Duodenal mucosa (tissue), 2 donors: ENCODE measurements around the gene PHACTR1.

Experiments
- H3K27ac ChIP-seq: one replicate; pipeline ENCODE4 v1.7.0; 2013; ENCODE audit warnings: low read depth, low read length
- H3K27me3 ChIP-seq, 2 donors: one replicate each; pipeline ENCODE4 v1.7.0; 2013; ENCODE audit warnings: low read length in 2 of 2, control low read depth in 1 of 2; ENCODE audit not compliant: insufficient read depth in 2 of 2, control insufficient read depth in 1 of 2
- H3K36me3 ChIP-seq, 2 donors: one replicate each; pipeline ENCODE4 v1.7.0; 2013; ENCODE audit warnings: low read length in 2 of 2, control low read depth in 1 of 2; ENCODE audit not compliant: insufficient read depth in 2 of 2, control insufficient read depth in 1 of 2
- H3K4me1 ChIP-seq, 2 donors: one replicate each; pipeline ENCODE4 v1.7.0; 2013; ENCODE audit warnings: low read length in 2 of 2, control low read depth in 1 of 2; ENCODE audit not compliant: insufficient read depth in 2 of 2, control insufficient read depth in 1 of 2
- H3K4me3 ChIP-seq, 2 donors: one replicate each; pipeline ENCODE4 v1.7.0; 2013; ENCODE audit warnings: low read length in 2 of 2, low read depth in 1 of 2
- H3K9ac ChIP-seq, 2 donors: one replicate each; pipeline ENCODE4 v1.7.0; 2013; ENCODE audit warnings: low read length in 2 of 2, low read depth in 1 of 2
- H3K9me3 ChIP-seq, 2 donors: one replicate each; pipeline ENCODE4 v1.7.0; 2013; ENCODE audit warnings: low read length in 2 of 2, control low read depth in 1 of 2; ENCODE audit not compliant: control insufficient read depth in 1 of 2

PHACTR1 gene

GRCh38 chr6:13077117-13077516, 360.6 kb downstream of the PHACTR1 start:
- H3K9me3 ChIP-seq = no peaks in the 10 kb centered on the region
- H3K27ac ChIP-seq = no peak overlapping the region
- no peaks in the 10 kb centered on the region for H3K36me3 ChIP-seq
- H3K4me1 ChIP-seq = no peaks in the 10 kb centered on the region
- no peaks in the 10 kb centered on the region for H3K27me3 ChIP-seq
- H3K9ac ChIP-seq = no peak overlapping the region
- H3K4me3 ChIP-seq = no peak overlapping the region

DNA sequence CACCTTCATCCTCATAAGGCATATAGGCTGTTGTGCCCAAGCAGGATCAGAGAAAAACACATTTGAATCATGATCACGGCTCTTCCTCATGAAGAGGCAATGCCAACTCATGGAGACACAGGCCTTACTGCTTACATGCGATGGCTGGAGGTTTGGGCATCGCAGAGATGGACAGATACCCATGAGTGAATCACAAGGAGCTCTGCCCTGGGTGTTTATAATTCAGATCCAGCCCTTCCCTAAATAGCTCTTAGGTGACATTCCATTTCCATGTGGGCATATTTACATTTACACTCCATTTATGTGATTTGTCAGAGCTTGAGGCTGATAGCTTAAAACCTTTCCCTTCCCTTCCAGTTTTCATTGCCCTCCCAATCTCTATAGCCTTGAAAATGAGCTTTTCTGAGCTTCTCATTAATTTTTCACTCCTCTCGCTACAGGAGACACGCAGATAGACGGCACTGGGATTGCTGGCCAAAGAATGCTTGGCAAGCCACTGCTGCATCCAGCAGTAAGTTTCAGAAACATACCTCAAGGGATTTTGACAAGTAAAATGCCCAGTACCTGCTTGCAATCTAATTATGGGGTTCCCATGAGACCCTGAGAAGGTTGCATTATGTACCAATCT, 362.6 kb downstream of the PHACTR1 start:
- no peaks in the 10 kb centered on the region for H3K4me1 ChIP-seq
- no peaks in the 10 kb centered on the region for H3K9me3 ChIP-seq
- no peaks in the 10 kb centered on the region for H3K27me3 ChIP-seq
- no peaks in the 10 kb centered on the region for H3K36me3 ChIP-seq
- no peak overlapping the region for H3K4me3 ChIP-seq
- H3K27ac ChIP-seq = no peak overlapping the region
- no peak overlapping the region for H3K9ac ChIP-seq

- H3K4me3 ChIP-seq = no peak overlapping the region
- no peaks in the 10 kb centered on the region for H3K36me3 ChIP-seq
- H3K9ac ChIP-seq = no peak overlapping the region
- no peaks in the 10 kb centered on the region for H3K4me1 ChIP-seq
- no peaks in the 10 kb centered on the region for H3K27me3 ChIP-seq
- no peak overlapping the region for H3K27ac ChIP-seq
- no peaks in the 10 kb centered on the region for H3K9me3 ChIP-seq
Observed at GRCh38 chr6:13080462-13081188, 364.1 kb downstream of the PHACTR1 start.

DNA sequence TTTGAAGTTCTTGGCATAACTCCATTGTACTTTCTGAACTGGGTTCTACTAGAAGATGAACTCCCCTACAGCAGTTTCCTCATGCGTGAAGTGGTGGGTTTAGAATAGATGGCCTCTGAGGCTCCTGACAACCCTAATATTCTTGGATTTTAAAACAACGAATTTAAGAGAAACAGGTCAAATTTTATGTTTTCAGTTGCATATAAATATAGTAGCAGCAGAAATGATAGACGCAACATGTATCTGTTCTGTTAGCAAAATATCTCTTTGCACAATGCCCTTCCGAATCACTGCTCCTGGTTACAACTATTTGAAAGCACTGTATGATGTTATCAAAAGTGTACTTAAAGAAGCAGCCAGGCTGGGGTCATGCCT, 364.6 kb downstream of the PHACTR1 start:
- no peaks in the 10 kb centered on the region for H3K27me3 ChIP-seq
- no peak overlapping the region for H3K4me3 ChIP-seq
- H3K4me1 ChIP-seq = no peaks in the 10 kb centered on the region
- H3K27ac ChIP-seq = no peak overlapping the region
- no peaks in the 10 kb centered on the region for H3K36me3 ChIP-seq
- H3K9ac ChIP-seq = no peak overlapping the region
- H3K9me3 ChIP-seq = no peaks in the 10 kb centered on the region

DNA sequence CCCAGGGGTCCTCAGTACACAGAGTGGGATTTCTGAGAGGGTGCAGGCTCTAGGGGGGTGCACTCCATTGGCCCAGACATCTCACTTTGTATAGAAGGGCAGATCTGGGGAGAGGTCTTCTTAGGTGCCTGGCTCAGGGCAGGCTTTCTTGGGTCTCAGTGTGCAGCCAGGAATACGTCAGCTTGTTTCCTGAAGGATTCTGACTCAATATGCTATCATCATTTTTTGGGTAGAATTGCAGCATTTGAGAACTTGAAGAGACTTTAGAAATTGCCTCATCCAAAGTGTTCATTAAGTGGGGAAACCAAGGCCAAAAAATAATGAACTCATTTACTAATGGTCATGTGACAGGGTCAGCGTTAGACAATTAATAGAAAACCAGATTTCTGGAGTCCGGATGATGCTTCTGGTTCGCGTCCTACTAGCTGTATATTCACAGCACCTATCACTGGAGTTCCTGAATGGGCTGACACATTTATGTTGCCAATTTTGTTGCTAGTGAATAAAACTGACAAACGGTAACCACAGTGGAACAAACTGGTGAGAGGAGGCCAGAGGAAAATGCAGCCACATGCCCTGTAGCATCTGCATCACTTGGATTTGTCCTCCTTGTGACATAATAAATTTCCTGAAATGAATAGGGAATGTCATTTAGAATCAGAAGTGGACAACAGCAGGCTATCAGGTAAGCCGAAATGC, 372.9 kb downstream of the PHACTR1 start:
- Histone ChIP-seq H3K4me1 (no peaks in the 10 kb centered on the region), H3K9ac (no peak overlapping the region), H3K4me3 (no peak overlapping the region), H3K36me3 (no peaks in the 10 kb centered on the region), H3K27me3 (no peaks in the 10 kb centered on the region), H3K27ac (no peak overlapping the region), H3K9me3 (no peaks in the 10 kb centered on the region)

DNA sequence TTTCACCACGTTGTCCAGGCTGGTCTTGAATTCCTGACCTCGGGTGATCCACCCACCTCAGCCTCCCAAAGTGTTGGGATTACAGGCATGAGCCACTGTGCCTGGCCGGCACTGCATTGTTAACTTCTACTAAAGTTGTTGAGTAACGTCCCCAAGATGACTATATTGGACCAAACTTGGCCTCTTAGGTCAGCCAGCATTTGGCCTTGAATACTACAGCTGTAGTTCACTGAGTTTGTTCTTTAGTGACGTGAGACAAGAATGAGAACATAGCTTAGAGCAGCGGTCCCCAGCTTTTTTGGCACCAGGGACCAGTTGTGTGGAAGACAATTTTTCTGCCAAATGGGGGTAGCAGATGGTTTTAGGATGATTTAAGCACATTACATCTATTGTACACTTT, 374.6 kb downstream of the PHACTR1 start:
- Histone ChIP-seq H3K4me1 (no peaks in the 10 kb centered on the region), H3K4me3 (no peak overlapping the region), H3K9me3 (no peaks in the 10 kb centered on the region), H3K36me3 (no peaks in the 10 kb centered on the region), H3K9ac (no peak overlapping the region), H3K27ac (no peak overlapping the region), H3K27me3 (no peaks in the 10 kb centered on the region)

- Histone ChIP-seq H3K9me3 (no peaks in the 10 kb centered on the region), H3K9ac (no peak overlapping the region), H3K27ac (no peak overlapping the region), H3K4me1 (no peaks in the 10 kb centered on the region), H3K4me3 (no peak overlapping the region), H3K36me3 (peaks cover 0 to 2% of the 10 kb centered on the region in 2 donors), H3K27me3 (no peaks in the 10 kb centered on the region)
Observed at GRCh38 chr6:13094781-13095425, 378.3 kb downstream of the PHACTR1 start.

DNA sequence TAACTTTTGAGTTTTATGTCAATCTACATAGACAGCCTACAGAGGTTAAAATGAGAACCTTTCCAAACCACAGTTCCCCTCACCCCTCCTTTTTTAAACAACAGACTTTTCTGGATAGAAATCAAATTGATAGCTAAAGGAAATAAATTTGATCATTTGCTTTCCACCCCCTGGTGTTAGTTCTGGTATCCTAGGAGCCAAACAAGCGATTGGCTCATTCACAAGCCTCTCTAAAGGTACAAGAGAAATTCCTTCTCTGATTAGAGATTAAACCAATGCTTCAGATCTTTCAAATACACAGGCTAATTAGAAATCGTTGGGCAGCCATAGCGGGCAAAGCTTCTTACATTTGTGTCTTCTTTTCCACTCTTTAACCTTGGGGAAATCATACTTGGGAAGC, 379.5 kb downstream of the PHACTR1 start:
- H3K27ac ChIP-seq = no peak overlapping the region
- no peaks in the 10 kb centered on the region for H3K4me1 ChIP-seq
- peaks cover 0 to 1% of the 10 kb centered on the region in 2 donors for H3K27me3 ChIP-seq
- H3K9ac ChIP-seq = no peak overlapping the region
- peaks cover 0 to 2% of the 10 kb centered on the region in 2 donors for H3K36me3 ChIP-seq
- H3K9me3 ChIP-seq = no peaks in the 10 kb centered on the region
- H3K4me3 ChIP-seq = no peak overlapping the region

GRCh38 chr6:13097454-13097853, 380.9 kb downstream of the PHACTR1 start:
- no peak overlapping the region for H3K9ac ChIP-seq
- H3K4me3 ChIP-seq = no peak overlapping the region
- H3K27ac ChIP-seq = no peak overlapping the region
- H3K36me3 ChIP-seq = peaks cover 0 to 2% of the 10 kb centered on the region in 2 donors
- peaks cover 0 to 3% of the 10 kb centered on the region in 2 donors for H3K27me3 ChIP-seq
- no peaks in the 10 kb centered on the region for H3K9me3 ChIP-seq
- H3K4me1 ChIP-seq = no peaks in the 10 kb centered on the region

DNA sequence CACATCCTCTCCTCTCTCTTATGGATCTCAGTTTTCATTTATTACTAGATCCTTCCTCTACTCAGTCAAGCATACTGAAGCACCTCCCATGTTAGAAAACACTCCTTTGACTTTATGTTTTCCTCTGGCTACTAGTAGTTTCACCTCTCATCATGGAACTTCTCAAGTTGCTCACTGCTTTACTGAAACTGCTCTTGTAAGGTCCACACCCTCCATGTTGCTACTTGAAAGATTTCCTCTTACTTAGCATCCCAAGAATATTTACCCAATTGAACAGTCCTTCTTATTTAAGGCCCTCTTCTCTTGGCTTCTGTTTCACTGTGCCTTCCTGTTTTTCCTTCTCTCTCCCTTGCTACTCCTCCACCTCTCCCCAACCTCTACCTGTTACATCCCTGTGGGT, 381.4 kb downstream of the PHACTR1 start:
- Histone ChIP-seq H3K27ac (no peak overlapping the region), H3K27me3 (peaks cover 0 to 3% of the 10 kb centered on the region in 2 donors), H3K9ac (no peak overlapping the region), H3K9me3 (no peaks in the 10 kb centered on the region), H3K4me3 (no peak overlapping the region), H3K4me1 (no peaks in the 10 kb centered on the region), H3K36me3 (peaks cover 0 to 2% of the 10 kb centered on the region in 2 donors)
